Measurements from ENCODE around the gene NR1I3. TPM values are rescaled to one million over a fixed set of nuclear protein-coding genes. Genes with fewer than 3 reads are reported as not detected.

Gene NR1I3
- total and polyA plus RNA-seq, 2 experiments from 2014 or later = 0.50 TPM; not detected in 1

DNA sequence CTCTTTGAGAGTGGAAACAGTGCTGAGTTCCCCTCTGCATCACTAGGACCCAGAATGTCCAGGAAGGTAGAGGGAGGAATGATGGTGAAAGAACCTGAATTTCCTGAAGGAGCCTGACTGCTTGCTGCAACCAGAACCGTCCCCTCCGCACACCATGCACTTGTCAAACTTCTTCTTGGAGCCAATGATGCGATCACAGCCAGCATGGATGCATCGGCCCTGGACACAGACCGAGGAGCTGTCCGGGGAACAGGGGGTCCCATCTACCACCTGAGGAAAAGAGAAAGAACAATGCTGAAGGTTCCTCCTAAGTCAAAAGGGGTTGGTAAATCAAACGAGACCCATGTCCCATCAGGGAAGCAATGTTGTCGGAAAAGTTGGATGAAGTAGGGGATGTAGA is 46.0 kb downstream of the NR1I3 start:
- H3K36me3 ChIP-seq (ENCODE audit: insufficient read depth) = no peaks in the 10 kb centered on the region

More for the DNA sequence above, 46.0 kb downstream of the NR1I3 start:
- Histone ChIP-seq H3K4me1 (ENCODE audit: insufficient read depth) (peaks cover 11% of the 10 kb centered on the region; the same call in 1 of the 2 replicates), H2AFZ (no peak overlapping the region), H3K4me2 (no peak overlapping the region), H4K20me1 (replicated peaks; ENCODE audit: insufficient read depth) (no peaks in the 10 kb centered on the region), H3K4me3 (no peak overlapping the region), H3K9me2 (ENCODE audit: insufficient read depth) (no peaks in the 10 kb centered on the region), H3K27me3 (ENCODE audit: insufficient read depth) (no peaks in the 10 kb centered on the region), H3K79me2 (replicated peaks; ENCODE audit: insufficient read depth) (no peaks in the 10 kb centered on the region), H3F3A (replicated peaks; ENCODE audit: low read depth) (0 out of 2 replicates have a peak, but pooled peaks cover 3% of the 10 kb centered on the region), H3K27ac (ENCODE audit: low read depth) (no peak overlapping the region; the same call in 1 of the 2 replicates)
- Mint-ChIP-seq H3K27me3 (ENCODE audit: insufficient read depth, low read depth, poor library complexity) (peaks cover 5% of the 10 kb centered on the region), H3K4me1 (peaks cover 17% of the 10 kb centered on the region), H3K27ac (no peak overlapping the region), H3K9me3 (no peaks in the 10 kb centered on the region), H3K36me3 (ENCODE audit: low read depth) (peaks cover 11% of the 10 kb centered on the region; the same call in 2 of the 3 replicates), H3K4me3 (no peak overlapping the region)
- ATAC-seq (no peak), DNase-seq (ENCODE audit: low spot score) (no peak)
- TF ChIP-seq, protein P1, sequence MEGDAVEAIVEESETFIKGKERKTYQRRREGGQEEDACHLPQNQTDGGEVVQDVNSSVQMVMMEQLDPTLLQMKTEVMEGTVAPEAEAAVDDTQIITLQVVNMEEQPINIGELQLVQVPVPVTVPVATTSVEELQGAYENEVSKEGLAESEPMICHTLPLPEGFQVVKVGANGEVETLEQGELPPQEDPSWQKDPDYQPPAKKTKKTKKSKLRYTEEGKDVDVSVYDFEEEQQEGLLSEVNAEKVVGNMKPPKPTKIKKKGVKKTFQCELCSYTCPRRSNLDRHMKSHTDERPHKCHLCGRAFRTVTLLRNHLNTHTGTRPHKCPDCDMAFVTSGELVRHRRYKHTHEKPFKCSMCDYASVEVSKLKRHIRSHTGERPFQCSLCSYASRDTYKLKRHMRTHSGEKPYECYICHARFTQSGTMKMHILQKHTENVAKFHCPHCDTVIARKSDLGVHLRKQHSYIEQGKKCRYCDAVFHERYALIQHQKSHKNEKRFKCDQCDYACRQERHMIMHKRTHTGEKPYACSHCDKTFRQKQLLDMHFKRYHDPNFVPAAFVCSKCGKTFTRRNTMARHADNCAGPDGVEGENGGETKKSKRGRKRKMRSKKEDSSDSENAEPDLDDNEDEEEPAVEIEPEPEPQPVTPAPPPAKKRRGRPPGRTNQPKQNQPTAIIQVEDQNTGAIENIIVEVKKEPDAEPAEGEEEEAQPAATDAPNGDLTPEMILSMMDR (conservative IDR thresholded peaks at IDR 0.05; ENCODE audit: low read depth in 2 of 2) = no peak
- TF ChIP-seq, protein P2, sequence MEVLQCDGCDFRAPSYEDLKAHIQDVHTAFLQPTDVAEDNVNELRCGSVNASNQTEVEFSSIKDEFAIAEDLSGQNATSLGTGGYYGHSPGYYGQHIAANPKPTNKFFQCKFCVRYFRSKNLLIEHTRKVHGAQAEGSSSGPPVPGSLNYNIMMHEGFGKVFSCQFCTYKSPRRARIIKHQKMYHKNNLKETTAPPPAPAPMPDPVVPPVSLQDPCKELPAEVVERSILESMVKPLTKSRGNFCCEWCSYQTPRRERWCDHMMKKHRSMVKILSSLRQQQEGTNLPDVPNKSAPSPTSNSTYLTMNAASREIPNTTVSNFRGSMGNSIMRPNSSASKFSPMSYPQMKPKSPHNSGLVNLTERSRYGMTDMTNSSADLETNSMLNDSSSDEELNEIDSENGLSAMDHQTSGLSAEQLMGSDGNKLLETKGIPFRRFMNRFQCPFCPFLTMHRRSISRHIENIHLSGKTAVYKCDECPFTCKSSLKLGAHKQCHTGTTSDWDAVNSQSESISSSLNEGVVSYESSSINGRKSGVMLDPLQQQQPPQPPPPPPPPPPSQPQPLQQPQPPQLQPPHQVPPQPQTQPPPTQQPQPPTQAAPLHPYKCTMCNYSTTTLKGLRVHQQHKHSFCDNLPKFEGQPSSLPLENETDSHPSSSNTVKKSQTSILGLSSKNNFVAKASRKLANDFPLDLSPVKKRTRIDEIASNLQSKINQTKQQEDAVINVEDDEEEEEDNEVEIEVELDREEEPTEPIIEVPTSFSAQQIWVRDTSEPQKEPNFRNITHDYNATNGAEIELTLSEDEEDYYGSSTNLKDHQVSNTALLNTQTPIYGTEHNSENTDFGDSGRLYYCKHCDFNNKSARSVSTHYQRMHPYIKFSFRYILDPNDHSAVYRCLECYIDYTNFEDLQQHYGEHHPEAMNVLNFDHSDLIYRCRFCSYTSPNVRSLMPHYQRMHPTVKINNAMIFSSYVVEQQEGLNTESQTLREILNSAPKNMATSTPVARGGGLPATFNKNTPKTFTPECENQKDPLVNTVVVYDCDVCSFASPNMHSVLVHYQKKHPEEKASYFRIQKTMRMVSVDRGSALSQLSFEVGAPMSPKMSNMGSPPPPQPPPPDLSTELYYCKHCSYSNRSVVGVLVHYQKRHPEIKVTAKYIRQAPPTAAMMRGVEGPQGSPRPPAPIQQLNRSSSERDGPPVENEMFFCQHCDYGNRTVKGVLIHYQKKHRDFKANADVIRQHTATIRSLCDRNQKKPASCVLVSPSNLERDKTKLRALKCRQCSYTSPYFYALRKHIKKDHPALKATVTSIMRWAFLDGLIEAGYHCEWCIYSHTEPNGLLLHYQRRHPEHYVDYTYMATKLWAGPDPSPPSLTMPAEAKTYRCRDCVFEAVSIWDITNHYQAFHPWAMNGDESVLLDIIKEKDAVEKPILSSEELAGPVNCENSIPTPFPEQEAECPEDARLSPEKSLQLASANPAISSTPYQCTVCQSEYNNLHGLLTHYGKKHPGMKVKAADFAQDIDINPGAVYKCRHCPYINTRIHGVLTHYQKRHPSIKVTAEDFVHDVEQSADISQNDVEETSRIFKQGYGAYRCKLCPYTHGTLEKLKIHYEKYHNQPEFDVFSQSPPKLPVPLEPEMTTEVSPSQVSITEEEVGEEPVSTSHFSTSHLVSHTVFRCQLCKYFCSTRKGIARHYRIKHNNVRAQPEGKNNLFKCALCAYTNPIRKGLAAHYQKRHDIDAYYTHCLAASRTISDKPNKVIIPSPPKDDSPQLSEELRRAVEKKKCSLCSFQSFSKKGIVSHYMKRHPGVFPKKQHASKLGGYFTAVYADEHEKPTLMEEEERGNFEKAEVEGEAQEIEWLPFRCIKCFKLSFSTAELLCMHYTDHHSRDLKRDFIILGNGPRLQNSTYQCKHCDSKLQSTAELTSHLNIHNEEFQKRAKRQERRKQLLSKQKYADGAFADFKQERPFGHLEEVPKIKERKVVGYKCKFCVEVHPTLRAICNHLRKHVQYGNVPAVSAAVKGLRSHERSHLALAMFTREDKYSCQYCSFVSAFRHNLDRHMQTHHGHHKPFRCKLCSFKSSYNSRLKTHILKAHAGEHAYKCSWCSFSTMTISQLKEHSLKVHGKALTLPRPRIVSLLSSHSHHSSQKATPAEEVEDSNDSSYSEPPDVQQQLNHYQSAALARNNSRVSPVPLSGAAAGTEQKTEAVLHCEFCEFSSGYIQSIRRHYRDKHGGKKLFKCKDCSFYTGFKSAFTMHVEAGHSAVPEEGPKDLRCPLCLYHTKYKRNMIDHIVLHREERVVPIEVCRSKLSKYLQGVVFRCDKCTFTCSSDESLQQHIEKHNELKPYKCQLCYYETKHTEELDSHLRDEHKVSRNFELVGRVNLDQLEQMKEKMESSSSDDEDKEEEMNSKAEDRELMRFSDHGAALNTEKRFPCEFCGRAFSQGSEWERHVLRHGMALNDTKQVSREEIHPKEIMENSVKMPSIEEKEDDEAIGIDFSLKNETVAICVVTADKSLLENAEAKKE (CRISPR knock-in tag; IDR thresholded peaks at IDR 0.05) = no peak
- TF ChIP-seq EZH2phosphoT487 (IDR thresholded peaks at IDR 0.05; ENCODE audit: unreplicated experiment) = no peak
- TF ChIP-seq NANOG (IDR thresholded peaks at IDR 0.05; ENCODE audit: borderline replicate concordance) = no peak
- TF ChIP-seq JUNB (IDR thresholded peaks at IDR 0.05; ENCODE audit: unreplicated experiment) = no peak
- TF ChIP-seq CREB1 (CRISPR knock-in tag; IDR thresholded peaks at IDR 0.05; ENCODE audit: low read depth) = no peak
- TF ChIP-seq ZNF331 (CRISPR knock-in tag; IDR thresholded peaks at IDR 0.05; ENCODE audit: low read depth) = no peak
- TF ChIP-seq, protein P3, sequence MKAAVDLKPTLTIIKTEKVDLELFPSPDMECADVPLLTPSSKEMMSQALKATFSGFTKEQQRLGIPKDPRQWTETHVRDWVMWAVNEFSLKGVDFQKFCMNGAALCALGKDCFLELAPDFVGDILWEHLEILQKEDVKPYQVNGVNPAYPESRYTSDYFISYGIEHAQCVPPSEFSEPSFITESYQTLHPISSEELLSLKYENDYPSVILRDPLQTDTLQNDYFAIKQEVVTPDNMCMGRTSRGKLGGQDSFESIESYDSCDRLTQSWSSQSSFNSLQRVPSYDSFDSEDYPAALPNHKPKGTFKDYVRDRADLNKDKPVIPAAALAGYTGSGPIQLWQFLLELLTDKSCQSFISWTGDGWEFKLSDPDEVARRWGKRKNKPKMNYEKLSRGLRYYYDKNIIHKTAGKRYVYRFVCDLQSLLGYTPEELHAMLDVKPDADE (IDR thresholded peaks at IDR 0.05) = no peak
- TF ChIP-seq EZH2 (IDR thresholded peaks at IDR 0.05; ENCODE audit: low read depth, unreplicated experiment) = no peak
- TF ChIP-seq REST (IDR thresholded peaks at IDR 0.05; ENCODE audit: unreplicated experiment) = no peak
- TF ChIP-seq ZNF114 (CRISPR knock-in tag; IDR thresholded peaks at IDR 0.05) = no peak
- TF ChIP-seq STAT1 (IDR thresholded peaks at IDR 0.05; ENCODE audit: unreplicated experiment) = no peak
- no peak for TF ChIP-seq POLR2AphosphoS5 (IDR thresholded peaks at IDR 0.05; ENCODE audit: low read depth)

Data from GM23338 (cell line).